ENCODE results near the gene BDKRB2. TPM values are rescaled to one million over a fixed set of nuclear protein-coding genes. Genes with fewer than 3 reads are reported as not detected.

The BDKRB2 gene
- total RNA-seq, 2 donors from 2014 or later = 1.1 to 3.8 TPM

DNA sequence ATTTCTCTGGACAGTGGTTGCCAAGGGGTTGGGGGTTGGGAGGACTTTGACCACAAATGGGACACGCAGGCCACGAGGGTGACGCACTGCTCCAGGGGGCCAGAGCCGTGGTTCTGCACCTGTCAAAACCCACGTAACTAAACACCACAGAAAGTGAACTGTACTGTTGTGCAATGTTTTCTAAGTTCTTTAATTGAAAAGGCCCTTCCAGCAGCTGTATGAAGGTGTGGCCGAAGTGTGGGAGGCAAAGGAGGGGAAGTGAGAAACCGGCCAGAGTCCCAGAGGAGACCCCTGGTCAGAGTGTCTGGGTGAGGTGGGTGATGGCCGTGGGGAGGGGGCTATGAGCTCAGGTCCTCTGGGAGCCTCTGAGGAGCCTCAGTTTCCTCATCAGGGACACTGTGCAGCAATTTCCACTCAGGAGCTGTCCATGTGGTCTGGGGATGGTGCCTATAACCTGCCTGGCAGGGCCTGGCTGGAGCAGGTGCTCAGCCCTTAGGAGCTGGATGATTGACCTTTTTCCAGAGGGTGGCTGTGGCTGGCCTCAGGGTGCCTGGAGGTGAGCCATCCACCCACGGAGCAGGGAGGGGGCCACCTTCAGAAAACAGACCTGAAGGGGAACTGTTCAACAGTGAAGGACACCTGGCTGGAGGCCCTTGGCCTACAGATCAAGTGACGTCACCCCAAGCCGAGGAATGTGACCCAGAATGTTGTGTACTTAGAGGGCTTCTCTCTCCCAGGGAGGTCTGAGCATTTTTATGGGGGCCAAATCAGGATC lies 9.8 kb upstream of the BDKRB2 start:
- DNase-seq = no peak

DNA sequence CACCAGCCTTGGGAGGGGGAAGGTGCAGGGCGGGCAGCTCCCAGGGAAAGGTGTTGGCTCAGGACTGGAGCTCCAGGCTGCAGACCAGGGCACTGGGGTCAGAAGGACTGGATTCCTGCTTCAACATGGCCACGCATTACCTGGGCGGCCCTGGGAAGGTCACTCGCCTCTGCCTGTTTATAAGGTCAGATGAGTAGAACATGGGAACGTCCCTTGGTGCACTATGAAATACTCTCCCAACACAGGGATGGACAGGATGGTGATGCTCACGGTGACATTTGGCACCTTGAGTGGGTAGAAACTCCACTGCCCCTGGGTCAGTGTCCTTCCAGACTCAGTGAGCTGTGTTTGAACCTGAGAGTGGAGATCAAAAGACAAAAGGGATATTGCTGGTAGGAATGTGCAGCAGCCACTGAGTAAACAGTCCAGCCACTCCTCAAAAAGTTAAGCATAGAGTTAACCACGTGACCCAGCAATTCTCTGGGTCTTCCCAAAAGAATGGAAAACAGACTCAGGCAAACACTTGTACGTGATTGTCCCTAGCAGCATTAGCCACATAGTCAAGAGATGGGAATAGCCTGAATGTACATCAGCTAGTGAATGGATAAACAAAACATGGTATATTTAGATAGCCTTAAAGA lies 9.1 kb upstream of the BDKRB2 start:
- H3K4me1 Mint-ChIP-seq = peaks cover 39% of the 10 kb centered on the region
- TF ChIP-seq CTCF (conservative IDR thresholded peaks at IDR 0.05) = no peak
- Histone ChIP-seq H3K27ac (ENCODE audit: low read depth, low read length) (no peak overlapping the region), H3K9me3 (ENCODE audit: control insufficient read depth, low read length) (no peaks in the 10 kb centered on the region), H3K27me3 (ENCODE audit: control insufficient read depth, insufficient read depth, low read length, poor library complexity, severe bottlenecking) (no peaks in the 10 kb centered on the region), H3K9ac (ENCODE audit: extremely low read depth, low read length, poor library complexity, severe bottlenecking) (no peak overlapping the region), H3K36me3 (ENCODE audit: control insufficient read depth, insufficient read depth, low read length) (no peaks in the 10 kb centered on the region), H3K4me1 (ENCODE audit: control insufficient read depth, insufficient read depth, low read length) (peaks cover 18% of the 10 kb centered on the region), H3K4me3 (ENCODE audit: low read length) (no peak overlapping the region)
- 93 to 97% methylated on average over 8 of the region's 8 CpGs for WGBS, 2 experiments (ENCODE audit: insufficient coverage in 1 of 2, insufficient read length in 1 of 2)
- no peaks in the 10 kb centered on the region for H3K36me3 Mint-ChIP-seq (ENCODE audit: low read depth)
- H3K27ac Mint-ChIP-seq = no peak overlapping the region
- no peaks in the 10 kb centered on the region for H3K9me3 Mint-ChIP-seq
- H3K27me3 Mint-ChIP-seq (ENCODE audit: insufficient read depth) = no peaks in the 10 kb centered on the region
- no peak for DNase-seq
- H3K4me3 Mint-ChIP-seq = no peak overlapping the region

More for the DNA sequence above, 9.8 kb upstream of the BDKRB2 start:
- Histone ChIP-seq H3K4me1 (ENCODE audit: control insufficient read depth, insufficient read depth, low read length) (peaks cover 23% of the 10 kb centered on the region), H3K27me3 (ENCODE audit: control insufficient read depth, insufficient read depth, low read length, poor library complexity, severe bottlenecking) (no peaks in the 10 kb centered on the region), H3K36me3 (ENCODE audit: control insufficient read depth, insufficient read depth, low read length) (no peaks in the 10 kb centered on the region), H3K9me3 (ENCODE audit: control insufficient read depth, low read length) (no peaks in the 10 kb centered on the region), H3K4me3 (ENCODE audit: low read length) (no peak overlapping the region), H3K9ac (ENCODE audit: extremely low read depth, low read length, poor library complexity, severe bottlenecking) (no peak overlapping the region), H3K27ac (ENCODE audit: low read depth, low read length) (no peak overlapping the region)
- Mint-ChIP-seq H3K9me3 (no peaks in the 10 kb centered on the region), H3K4me1 (peaks cover 46% of the 10 kb centered on the region), H3K4me3 (no peak overlapping the region), H3K36me3 (ENCODE audit: low read depth) (no peaks in the 10 kb centered on the region), H3K27me3 (ENCODE audit: insufficient read depth) (no peaks in the 10 kb centered on the region), H3K27ac (peak overlapping the region; percentile 7)
- TF ChIP-seq CTCF (conservative IDR thresholded peaks at IDR 0.05) = no peak
- WGBS, 2 experiments (ENCODE audit: insufficient coverage in 1 of 2, insufficient read length in 1 of 2) = 93 to 95% methylated on average over 9 to 11 of the region's 11 CpGs

GRCh38 chr14:96197163-96197852 lies 7.3 kb upstream of the BDKRB2 start:
- WGBS, 2 experiments (ENCODE audit: insufficient coverage in 1 of 2, insufficient read length in 1 of 2) = 90 to 94% methylated on average over 13 to 20 of the region's 20 CpGs
- H3K9me3 ChIP-seq (ENCODE audit: control insufficient read depth, low read length) = no peaks in the 10 kb centered on the region
- no peak for TF ChIP-seq CTCF (conservative IDR thresholded peaks at IDR 0.05)
- no peaks in the 10 kb centered on the region for H3K36me3 ChIP-seq (ENCODE audit: control insufficient read depth, insufficient read depth, low read length)
- no peak for DNase-seq
- no peak overlapping the region for H3K27ac ChIP-seq (ENCODE audit: low read depth, low read length)
- peaks cover 10% of the 10 kb centered on the region for H3K4me1 ChIP-seq (ENCODE audit: control insufficient read depth, insufficient read depth, low read length)
- no peak overlapping the region for H3K27ac Mint-ChIP-seq
- H3K4me1 Mint-ChIP-seq = peaks cover 24% of the 10 kb centered on the region
- H3K27me3 ChIP-seq (ENCODE audit: control insufficient read depth, insufficient read depth, low read length, poor library complexity, severe bottlenecking) = no peaks in the 10 kb centered on the region
- no peaks in the 10 kb centered on the region for H3K36me3 Mint-ChIP-seq (ENCODE audit: low read depth)
- no peaks in the 10 kb centered on the region for H3K9me3 Mint-ChIP-seq
- no peak overlapping the region for H3K4me3 ChIP-seq (ENCODE audit: low read length)
- no peak overlapping the region for H3K9ac ChIP-seq (ENCODE audit: extremely low read depth, low read length, poor library complexity, severe bottlenecking)
- no peak overlapping the region for H3K4me3 Mint-ChIP-seq
- no peaks in the 10 kb centered on the region for H3K27me3 Mint-ChIP-seq (ENCODE audit: insufficient read depth)
